Heart left ventricle (tissue), 13 donors: ENCODE results near the gene TREH.

Experiments used
- POLR2A ChIP-seq, 2 donors: fragments of 450-650 bp; IDR thresholded peaks; one replicate each; pipeline ENCODE4 v1.6.1; 2017; ENCODE audit warnings: antibody characterized with exemption in 2 of 2, mild to moderate bottlenecking in 2 of 2, moderate library complexity in 2 of 2
- TF ChIP-seq, protein P1 (sequence below), 12 donors: fragments of 200-600 bp; sonication (generic) in 4 of 12; IDR thresholded peaks; one replicate each; pipeline versions ENCODE4 v1.5.0 to v1.8.0; 2018 to 2022; ENCODE audit warnings: antibody characterized with exemption in 12 of 12, mild to moderate bottlenecking in 5 of 12
- donor health status: ischemic (EF 13 %, LVEDD 7.1; RV severe dilation, severe dysfunction).
- donor health status: DM: no; HTN: yes; CAD: no.
- donor health status: DM: no; HTN: no; CAD: no.
- donor health status: ischemic (EF 25% LVEDD 6.9; RV normal size, moderate dysfunction).
- donor health status: ischemic (EF 25% LVEDD 5.7; RV mildly dilated, moderate dysfunction).
- donor health status: ischemic (EF 35%, LVEDD 5.7; RV mildly dilated, moderate dysfunction).
- donor health status: nonischemic (EF 11% LVEDD 7.7; RV severe dilation, severe dysfunction).
- donor health status: DM: yes; HTN: yes; CAD: no.
- donor health status: PGD.
- donor health status: ischemic (EF 29% LVEDD 5.4; RV normal size, mild dysfunction).
- donor health status: nonischemic (EF 23%, LVEDD 6.1; RV moderate dilation, normal function).

DNA sequence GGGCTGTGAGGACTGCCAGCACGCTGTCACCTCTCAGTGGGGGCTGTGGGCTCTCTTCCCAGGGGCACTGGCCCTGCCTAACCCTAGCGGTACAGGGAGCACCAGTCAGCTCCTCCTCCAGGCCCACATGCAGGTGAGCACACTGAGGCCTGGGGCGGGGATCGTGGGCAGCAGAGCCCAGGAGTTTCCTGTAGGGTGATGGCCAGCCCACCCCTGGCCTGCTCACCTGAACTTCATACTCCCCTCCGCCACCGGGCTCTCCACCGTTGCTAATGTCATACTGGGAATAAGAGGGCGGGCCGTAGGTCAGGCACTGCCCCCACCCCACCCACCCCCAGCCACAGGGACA, 10.0 kb upstream of the TREH start:
- TF ChIP-seq, protein P1, sequence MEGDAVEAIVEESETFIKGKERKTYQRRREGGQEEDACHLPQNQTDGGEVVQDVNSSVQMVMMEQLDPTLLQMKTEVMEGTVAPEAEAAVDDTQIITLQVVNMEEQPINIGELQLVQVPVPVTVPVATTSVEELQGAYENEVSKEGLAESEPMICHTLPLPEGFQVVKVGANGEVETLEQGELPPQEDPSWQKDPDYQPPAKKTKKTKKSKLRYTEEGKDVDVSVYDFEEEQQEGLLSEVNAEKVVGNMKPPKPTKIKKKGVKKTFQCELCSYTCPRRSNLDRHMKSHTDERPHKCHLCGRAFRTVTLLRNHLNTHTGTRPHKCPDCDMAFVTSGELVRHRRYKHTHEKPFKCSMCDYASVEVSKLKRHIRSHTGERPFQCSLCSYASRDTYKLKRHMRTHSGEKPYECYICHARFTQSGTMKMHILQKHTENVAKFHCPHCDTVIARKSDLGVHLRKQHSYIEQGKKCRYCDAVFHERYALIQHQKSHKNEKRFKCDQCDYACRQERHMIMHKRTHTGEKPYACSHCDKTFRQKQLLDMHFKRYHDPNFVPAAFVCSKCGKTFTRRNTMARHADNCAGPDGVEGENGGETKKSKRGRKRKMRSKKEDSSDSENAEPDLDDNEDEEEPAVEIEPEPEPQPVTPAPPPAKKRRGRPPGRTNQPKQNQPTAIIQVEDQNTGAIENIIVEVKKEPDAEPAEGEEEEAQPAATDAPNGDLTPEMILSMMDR (IDR thresholded peaks at IDR 0.05): no peak
- TF ChIP-seq POLR2A (IDR thresholded peaks at IDR 0.05): no peak
